HepG2 (cell line): Measurements from ENCODE around the gene LBR. TPM values are rescaled to one million over a fixed set of nuclear protein-coding genes. Genes with fewer than 3 reads are reported as not detected.

Source experiments
- AHR ChIP-seq: IDR thresholded peaks from 2 replicates; pipeline ENCODE4 v1.6.1; 2018; ENCODE audit warnings: missing genetic modification reagents, missing compliant biosample characterization
- AKAP8 ChIP-seq: sonication (generic); formaldehyde crosslinking; IDR thresholded peaks from 2 replicates; pipeline ENCODE4 v1.5.1; 2020; ENCODE audit warnings: mild to moderate bottlenecking, missing genetic modification reagents
- ARNTL ChIP-seq: sonication (generic); formaldehyde crosslinking; IDR thresholded peaks from 2 replicates; pipeline ENCODE4 v1.4.0; 2020; ENCODE audit warnings: mild to moderate bottlenecking, missing genetic modification reagents
- ATF7 ChIP-seq, 2 experiments: fragments of 450-650 bp in 1 of 2; sonication (generic) in 1 of 2; formaldehyde crosslinking in 1 of 2; IDR thresholded peaks; 2 replicates each; pipeline versions ENCODE4 v1.4.0 to v1.6.1; 2016 to 2020; ENCODE audit warnings: antibody characterized with exemption in 1 of 2, mild to moderate bottlenecking in 1 of 2, missing genetic modification reagents in 1 of 2
- CSRNP1 ChIP-seq: sonication (generic); formaldehyde crosslinking; IDR thresholded peaks from 2 replicates; pipeline ENCODE4 v1.8.1; 2023; ENCODE audit warnings: mild to moderate bottlenecking, missing genetic modification reagents
- DRAP1 ChIP-seq: IDR thresholded peaks from 2 replicates; pipeline ENCODE4 v1.6.1; 2016; ENCODE audit warnings: missing genetic modification reagents, missing compliant biosample characterization
- KLF16 ChIP-seq, 2 experiments: sonication (generic) in 1 of 2; formaldehyde crosslinking in 1 of 2; IDR thresholded peaks; 2 replicates each; pipeline versions ENCODE4 v1.6.1 to v1.8.0; 2016 to 2023; ENCODE audit warnings: missing genetic modification reagents in 2 of 2, missing compliant biosample characterization in 1 of 2
- MYPOP ChIP-seq: sonication (generic); formaldehyde crosslinking; IDR thresholded peaks from 2 replicates; pipeline ENCODE4 v1.8.1; 2023; ENCODE audit warnings: mild to moderate bottlenecking, moderate library complexity, missing genetic modification reagents
- PHF8 ChIP-seq: sonication (generic); formaldehyde crosslinking; IDR thresholded peaks from 2 replicates; pipeline ENCODE4 v1.5.0; 2020; ENCODE audit warnings: missing genetic modification reagents
- RBFOX2 ChIP-seq: fragments of 200-400 bp; formaldehyde crosslinking; IDR thresholded peaks from 2 replicates; pipeline ENCODE4 v1.6.1; 2017; ENCODE audit warnings: low read depth, mild to moderate bottlenecking, low read length
- ZBTB25 ChIP-seq: IDR thresholded peaks from 2 replicates; pipeline ENCODE4 v1.6.1; 2018; ENCODE audit warnings: missing genetic modification reagents
- ZBTB26 ChIP-seq: IDR thresholded peaks from 2 replicates; pipeline ENCODE4 v1.6.1; 2016; ENCODE audit warnings: missing compliant biosample characterization, missing genetic modification reagents, borderline replicate concordance
- ZNF10 ChIP-seq: sonication (generic); formaldehyde crosslinking; IDR thresholded peaks from 2 replicates; pipeline ENCODE4 v1.4.0; 2020; ENCODE audit warnings: mild to moderate bottlenecking, low read depth, missing genetic modification reagents, borderline replicate concordance
- ZNF260 ChIP-seq: sonication (generic); formaldehyde crosslinking; IDR thresholded peaks from 2 replicates; pipeline ENCODE4 v1.4.0; 2020; ENCODE audit warnings: missing genetic modification reagents, low read depth, mild to moderate bottlenecking, borderline replicate concordance
- ZNF382 ChIP-seq: sonication (generic); formaldehyde crosslinking; IDR thresholded peaks from 2 replicates; pipeline ENCODE4 v1.5.0; 2020; ENCODE audit warnings: missing genetic modification reagents, mild to moderate bottlenecking, borderline replicate concordance
- ZNF605 ChIP-seq: sonication (generic); formaldehyde crosslinking; IDR thresholded peaks from 2 replicates; pipeline ENCODE4 v1.8.0; 2022; ENCODE audit warnings: mild to moderate bottlenecking, missing genetic modification reagents
- ZNF687 ChIP-seq: sonication (generic); formaldehyde crosslinking; IDR thresholded peaks from 2 replicates; pipeline ENCODE4 v1.5.1; 2020; ENCODE audit warnings: mild to moderate bottlenecking, missing genetic modification reagents, moderate library complexity
- ZNF773 ChIP-seq: sonication (generic); formaldehyde crosslinking; IDR thresholded peaks from 2 replicates; pipeline ENCODE4 v1.4.0; 2020; ENCODE audit warnings: missing genetic modification reagents, borderline replicate concordance
- polyA plus RNA-seq, 8 experiments: library from polyadenylated mRNA; depleted of rRNA in 3 of 8; stranded (reverse) in 7 of 8; unstranded in 1 of 8; fragments of >200 nt; fragmentation: Illumina TruSeq in 4 of 8; extraction: Trizol in 4 of 8; gene quantifications; 2 replicates each; pipeline versions ENCODE4 v1.2.1 to v1.2.3, GENCODE V29; 2011 to 2016; ENCODE audit warnings: low read depth in 4 of 8, missing spikeins in 1 of 8, mixed read lengths in 1 of 8; ENCODE audit not compliant: insufficient read depth in 1 of 8
- total RNA-seq, 5 experiments: library from RNA; depleted of rRNA; stranded (reverse); fragments of >200 nt; fragmentation: Illumina TruSeq; extraction: Trizol; gene quantifications; 2 replicates each; pipeline ENCODE4 v1.2.3, GENCODE V29; 2016; ENCODE audit warnings: low read depth in 1 of 5

The LBR gene
- total and polyA plus RNA-seq, 2 of the 13 experiments (the other 11 are each of a cell fraction or from before 2014, with no cell fraction given): 38.9 to 76.7 TPM

GRCh38 chr1:225427235-225428067 is at the start of gene LBR (continued):
- TF ChIP-seq CSRNP1 (0 out of 2 replicates have a peak, but pooled peaks have one; percentile 10), DRAP1 (CRISPR knock-in tag) (no peak), KLF16 (CRISPR knock-in tag; IDR thresholded peaks at IDR 0.05) (no peak), ZNF687 (CRISPR knock-in tag) (peak; percentile 59), ARNTL (CRISPR knock-in tag) (no peak), MYPOP (CRISPR knock-in tag) (no peak), ZNF260 (CRISPR knock-in tag) (no peak), ZBTB25 (CRISPR knock-in tag) (peak; percentile 20; the same call in 1 of the 2 replicates), ZBTB26 (CRISPR knock-in tag) (no peak), AHR (CRISPR knock-in tag) (no peak), ZNF382 (CRISPR knock-in tag) (no peak), RBFOX2 (peak; percentile 75), ATF7 (IDR thresholded peaks at IDR 0.05) (no peak), ATF7 (CRISPR knock-in tag; IDR thresholded peaks at IDR 0.05) (no peak), ZNF605 (CRISPR knock-in tag) (peak; percentile 59; the same call in 1 of the 2 replicates), PHF8 (CRISPR knock-in tag) (peak; percentile 74), ZNF10 (CRISPR knock-in tag) (no peak), AKAP8 (CRISPR knock-in tag) (no peak; the same call in 1 of the 2 replicates), ZNF773 (CRISPR knock-in tag) (peak; percentile 47; the same call in 1 of the 2 replicates)
